Left lobe of liver (tissue), 2 donors: Measurements from ENCODE around the gene AGXT. TPM values are rescaled to one million over a fixed set of nuclear protein-coding genes. Genes with fewer than 3 reads are reported as not detected.

ENCODE experiments used
- ATAC-seq: fragments of 200-7000 bp; cut with Tn5 transposase; one replicate; pipeline ENCODE4 v1.9.1; 2020; ENCODE audit warnings: mild to moderate bottlenecking, moderate library complexity
- DNase-seq: peaks from one replicate; pipeline ENCODE4 v3.0.0-alpha.2; 2020; ENCODE audit warnings: low spot score
- total RNA-seq: library from RNA; stranded (reverse); gene quantifications from one replicate; pipeline ENCODE4 v1.2.1, GENCODE V29; 2021
- donor health status: DM: no; HTN: no; CAD: no; lungs with moderate emphysema.
- donor health status: DM: no; HTN: yes; CAD: no.

Gene AGXT
- total RNA-seq, 1 donor from 2014 or later: 1,805 TPM

DNA sequence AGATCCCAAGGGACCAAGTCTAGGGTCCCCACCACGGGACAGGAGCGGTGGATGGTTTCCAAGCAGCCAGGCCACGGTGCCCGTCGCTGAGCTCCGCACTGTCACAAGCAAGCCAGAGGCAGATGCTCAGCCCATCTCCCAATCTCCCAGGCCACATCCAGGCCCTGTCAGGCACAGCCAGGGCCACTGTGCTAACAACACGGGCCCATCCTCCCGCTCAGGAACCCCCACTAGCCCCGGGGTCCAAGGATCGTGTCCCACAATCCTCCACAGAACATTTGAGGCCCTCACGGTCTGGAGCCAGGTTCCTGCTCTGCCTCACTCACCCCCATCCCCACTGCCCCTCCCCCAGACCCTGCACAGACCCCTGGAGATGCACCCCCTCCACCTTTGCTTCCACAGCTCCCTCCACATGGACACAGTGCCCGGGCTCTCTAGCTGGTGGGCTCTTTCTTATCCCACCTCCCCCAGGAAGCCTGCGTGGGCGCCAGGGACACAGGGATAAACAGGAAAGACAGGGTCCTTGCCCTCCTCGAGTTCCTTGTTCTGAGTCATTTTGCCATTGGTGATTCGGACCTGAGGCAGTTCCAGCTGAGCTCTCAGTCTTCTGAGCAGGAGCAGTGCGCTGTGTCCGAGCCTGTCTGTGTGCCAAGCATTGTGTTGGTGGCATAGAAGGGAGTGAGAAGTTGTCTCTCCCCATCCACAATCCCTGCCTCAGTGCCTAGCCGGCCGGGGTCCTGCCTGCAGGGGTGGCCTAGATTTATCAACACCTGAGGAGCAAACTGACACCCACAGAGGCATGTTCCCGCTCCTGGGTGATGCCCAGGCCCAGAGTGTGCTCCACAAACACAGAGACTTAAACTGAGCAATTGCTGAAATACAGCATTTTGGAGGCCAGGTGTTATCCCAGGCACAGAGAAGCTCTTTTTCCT is 44.5 kb downstream of the AGXT start:
- DNase-seq (no peak), ATAC-seq (no peak)

DNA sequence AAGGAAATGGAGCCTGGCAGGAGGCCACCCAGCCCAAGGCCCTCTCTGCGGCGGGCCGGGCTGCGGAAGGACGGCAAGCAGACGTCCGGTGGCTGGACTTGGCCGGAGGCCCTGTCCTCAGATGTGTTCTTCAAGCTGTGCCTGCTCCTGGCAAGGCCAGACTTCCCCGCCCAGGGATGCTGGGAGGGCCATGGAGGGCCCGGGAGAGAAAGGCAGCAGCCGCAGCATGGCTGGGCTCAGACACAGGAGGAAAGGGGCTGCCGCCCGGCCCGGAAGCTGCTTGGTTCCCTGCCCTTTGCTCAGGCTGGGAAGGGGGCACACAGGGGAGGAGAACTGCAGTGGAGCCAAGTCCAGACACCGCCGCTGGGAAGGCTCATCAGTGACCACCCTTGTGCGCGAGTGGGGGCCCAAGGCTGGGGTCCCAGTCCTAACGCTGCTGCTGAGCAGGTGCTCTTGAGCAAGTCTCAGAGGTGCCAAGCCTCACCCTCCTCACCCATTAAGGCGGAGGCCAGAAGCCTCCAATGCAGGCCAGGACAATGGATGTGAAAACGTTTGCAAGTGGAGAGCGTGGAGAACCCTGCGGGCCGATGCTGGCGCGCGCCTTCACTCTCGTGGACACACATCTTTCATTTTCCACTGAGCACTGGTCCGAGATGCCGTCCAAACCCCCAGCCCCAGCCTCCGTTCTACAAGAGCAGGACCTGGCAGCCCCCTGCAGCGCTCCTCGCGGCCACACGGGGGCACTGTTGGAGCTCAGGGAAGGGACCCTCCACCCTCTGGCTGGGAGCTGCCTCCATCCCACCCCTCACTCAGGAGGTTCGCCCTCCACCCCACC is 45.4 kb downstream of the AGXT start:
- DNase-seq: no peak
- ATAC-seq: peak; percentile 75

DNA sequence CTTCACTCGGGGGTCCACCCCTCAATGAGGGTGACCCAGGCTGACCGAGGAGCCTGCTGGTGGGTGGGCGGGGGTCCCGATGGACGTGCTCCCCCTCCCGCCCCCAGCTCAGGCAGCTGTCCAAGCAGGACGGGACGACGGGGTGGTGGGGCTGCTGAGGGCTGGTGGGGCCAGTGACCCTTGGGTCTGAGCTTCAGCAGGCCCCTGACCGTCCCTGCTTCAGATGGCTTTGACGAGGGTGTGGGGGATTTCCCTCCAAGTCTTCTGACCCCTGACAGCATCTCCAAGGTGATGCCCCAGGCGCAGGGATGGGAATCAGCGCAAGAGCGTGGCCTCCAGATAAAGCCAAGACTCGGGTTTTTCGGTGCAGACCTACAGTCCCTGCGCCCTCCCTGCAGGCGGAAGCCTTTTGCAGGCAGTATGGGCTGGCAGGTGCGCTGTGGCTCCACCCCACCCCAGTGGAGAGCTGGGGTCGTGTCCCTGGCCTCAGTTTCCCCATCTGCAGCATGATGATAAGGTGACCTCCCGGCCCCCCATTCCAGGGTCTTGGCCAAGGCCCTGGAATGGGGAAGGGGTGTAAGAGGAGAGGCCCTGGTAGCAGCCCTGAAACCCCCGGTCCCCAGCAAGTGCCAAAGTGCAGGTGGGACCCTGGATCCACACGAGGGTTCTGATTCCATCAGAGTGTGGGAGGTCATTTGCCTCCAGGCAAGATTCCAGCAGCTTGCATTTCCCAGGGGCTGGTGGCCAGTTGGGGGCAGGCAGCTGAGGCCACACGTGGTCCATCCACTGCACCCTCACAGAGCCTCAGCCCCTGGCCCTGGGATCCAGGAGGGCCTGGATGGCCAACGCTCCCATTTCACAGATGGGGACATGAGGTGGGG is 46.3 kb downstream of the AGXT start:
- DNase-seq (no peak), ATAC-seq (no peak)

DNA sequence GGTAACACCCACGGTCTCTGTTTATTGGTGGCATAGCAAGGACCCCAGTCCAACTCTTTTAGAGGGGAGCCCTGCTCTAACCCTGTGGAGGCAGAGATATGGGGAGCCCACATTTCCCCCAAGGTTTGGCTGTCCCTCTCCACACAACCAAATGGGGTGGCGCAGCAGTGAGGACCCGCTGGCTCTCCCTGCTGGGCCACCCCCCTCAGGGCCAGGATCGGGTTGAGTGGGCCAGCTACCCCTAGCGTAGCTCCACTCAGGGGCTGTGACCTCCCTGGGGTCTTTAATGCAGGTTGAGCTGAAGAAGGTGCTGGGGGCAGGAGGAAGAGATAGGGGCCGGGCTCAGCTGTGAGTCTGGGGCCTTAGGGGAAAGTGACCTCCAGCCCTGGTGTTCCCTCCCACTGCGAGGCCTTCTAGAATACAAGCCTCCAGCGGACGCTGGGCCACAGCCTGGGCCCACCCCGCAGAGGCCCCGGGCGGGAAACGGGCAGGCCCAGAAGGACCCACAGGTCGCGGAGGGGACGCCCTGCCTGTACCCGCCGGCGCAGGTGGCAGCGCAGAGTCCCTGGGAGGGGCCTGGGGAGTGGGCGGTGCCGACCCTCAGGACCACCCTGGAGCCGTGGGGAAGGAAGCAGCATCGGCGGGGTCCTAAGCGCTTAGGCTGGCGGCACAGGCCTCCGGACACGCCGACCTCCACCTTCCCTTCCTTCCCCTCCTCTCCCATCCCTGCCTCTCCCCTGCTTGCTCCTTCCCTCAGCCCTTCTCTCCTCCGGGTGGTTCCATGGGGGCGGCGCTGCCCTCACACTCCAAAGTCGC is 47.1 kb downstream of the AGXT start:
- DNase-seq: no peak

DNA sequence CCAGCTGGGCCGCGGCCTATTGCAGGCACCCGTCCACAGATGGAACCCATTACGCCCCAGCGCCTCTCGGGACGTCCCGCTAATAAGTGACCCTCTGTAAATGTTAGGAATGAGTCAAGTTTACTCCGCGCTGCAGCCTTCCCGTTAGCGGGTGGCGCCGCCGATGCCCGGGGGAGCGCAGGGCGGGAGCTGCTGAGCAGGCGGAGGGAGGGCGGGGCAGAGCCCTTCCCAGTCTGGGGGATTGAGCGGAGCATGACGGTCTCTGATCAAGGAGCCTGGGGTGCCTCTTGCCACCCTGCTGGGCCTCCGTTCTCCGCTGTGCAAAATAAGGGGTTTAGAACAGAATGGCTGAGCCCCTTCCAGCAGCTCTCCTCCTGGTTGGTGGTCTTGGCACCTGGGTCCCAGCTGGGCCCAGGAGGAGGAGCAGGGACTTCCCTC is 48.0 kb downstream of the AGXT start:
- ATAC-seq: no peak
- DNase-seq: no peak

More for the DNA sequence above, 47.1 kb downstream of the AGXT start:
- ATAC-seq: no peak

DNA sequence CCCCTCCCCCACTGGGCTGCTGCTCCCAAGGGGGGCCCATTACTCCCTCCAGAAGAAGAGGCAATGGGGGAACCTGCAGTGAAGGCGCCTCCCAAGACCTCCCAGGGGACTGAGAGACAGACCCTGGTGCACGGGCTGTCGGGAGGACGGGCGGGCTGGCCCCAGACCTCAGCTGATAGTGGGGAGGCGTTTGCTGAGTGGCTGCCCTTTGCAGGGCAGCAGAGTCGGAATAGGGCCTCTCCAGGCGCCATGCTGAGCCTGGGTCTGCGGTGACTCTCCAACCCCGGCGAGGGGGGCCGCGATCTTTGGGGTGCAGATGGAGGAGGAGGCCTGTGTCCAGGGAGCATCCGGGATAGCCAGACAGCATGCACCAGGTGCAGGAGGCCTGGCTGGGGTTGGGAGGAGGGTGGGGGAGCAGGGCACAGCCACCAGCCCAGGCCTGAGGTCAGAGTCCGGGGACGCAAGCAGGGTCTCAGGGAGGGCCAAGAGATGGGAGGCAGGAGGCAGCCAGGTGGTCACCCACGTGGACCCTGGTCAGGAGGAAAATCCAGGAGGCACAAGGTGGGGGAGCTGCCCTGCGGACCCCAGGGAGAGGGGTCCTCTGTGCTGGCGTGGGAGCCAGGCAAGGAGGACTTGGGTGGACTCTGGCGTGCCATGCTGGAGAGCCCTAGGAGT is 48.5 kb downstream of the AGXT start:
- ATAC-seq (no peak), DNase-seq (no peak)

DNA sequence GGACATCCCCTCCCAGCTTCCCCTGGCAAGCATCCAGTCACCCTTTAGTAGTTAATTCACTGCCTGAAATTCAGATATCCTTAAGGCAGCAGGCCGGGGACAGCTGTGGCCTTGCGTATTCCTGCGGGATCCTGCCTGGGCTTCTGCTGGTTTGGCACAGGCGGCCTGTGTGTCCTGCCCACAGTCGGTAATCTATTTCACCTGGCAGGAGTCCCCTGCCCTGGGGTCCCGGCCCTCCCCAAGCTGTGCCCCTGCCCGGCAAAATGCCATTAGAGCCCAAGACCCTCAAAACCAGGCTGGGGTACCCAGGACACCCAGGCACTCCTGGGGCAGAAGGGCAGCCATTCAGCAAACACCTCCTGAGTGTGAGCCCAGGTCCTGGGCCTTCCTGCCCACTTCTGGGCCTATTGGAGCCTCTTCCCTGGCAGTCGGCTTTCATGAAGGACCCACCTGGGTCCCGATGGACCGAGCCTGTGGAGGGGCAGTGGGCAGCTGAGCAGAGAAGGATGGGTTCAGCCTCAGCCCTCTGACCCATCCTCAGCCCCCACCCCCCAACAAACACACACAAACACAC is 49.1 kb downstream of the AGXT start:
- DNase-seq (peak; percentile 43), ATAC-seq (no peak)

DNA sequence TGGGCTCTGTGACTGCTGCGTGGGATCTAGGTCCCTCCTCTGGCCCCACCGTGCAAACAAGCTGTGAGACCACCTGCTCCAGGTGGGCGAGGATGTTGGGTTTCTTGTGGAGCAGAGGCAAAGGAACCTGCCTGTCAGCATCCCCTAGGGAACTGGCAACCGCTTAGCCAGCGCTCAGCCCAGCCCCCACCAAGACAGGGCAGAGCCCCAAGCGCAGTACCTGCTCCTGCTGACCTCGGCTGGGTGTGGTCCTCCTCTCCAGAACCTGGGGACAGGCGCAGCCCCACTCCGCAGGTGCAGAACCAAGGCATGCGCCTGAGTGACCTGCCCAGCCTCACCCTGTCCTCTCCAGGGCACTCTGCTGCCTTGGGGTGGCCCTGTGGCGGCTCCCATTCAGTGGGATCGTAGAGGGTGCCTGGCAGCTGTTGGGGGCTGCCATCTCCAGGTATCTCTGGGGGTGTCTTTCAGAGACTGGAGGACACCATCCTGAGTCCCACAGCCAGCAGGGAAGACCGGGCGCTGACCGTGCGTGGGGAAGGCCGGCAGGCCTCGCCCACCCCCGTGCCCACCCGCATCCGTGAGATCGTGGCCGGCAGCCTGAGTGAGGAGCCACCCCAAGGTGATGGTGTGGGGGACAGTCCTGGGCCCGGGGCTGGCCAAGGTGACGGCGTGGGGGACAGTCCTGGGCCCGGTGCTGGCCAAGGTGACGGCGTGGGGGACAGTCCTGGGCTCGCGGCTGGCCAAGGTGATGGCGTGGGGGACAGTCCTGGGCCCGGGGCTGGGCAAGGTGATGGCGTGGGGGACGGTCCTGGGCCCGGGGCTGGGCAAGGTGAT is 49.9 kb downstream of the AGXT start:
- peak; percentile 42 for DNase-seq
- ATAC-seq: no peak

DNA sequence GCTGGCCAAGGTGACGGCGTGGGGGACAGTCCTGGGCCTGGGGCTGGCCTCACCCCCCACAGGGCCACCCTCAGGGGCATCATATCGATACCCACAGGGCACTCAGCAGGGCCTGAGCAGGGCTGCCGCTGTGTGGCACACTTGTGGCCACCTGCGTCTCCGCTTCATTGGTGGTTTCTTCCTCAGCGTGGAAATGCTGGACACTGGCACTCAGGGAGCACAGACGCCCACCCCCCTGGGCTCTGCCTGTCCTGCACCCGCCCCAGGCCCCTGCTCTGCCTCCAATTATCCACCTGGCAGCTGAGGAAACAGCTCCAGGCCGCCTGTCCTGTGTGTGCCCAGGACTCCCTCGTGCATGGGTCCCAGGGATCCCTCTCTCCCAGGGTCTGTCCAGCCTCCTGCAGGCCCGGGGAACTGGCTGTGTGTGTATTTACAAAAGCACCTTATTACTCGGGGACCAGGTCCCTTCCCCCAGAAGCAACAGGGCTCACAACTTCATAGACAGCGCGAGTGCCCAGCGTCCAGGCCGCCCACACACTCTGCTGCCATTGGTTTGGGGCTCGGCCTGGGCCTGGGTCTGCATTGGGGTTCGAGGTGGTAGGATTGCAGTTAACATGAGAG is 50.6 kb downstream of the AGXT start:
- peak; percentile 35 for DNase-seq
- no peak for ATAC-seq

DNA sequence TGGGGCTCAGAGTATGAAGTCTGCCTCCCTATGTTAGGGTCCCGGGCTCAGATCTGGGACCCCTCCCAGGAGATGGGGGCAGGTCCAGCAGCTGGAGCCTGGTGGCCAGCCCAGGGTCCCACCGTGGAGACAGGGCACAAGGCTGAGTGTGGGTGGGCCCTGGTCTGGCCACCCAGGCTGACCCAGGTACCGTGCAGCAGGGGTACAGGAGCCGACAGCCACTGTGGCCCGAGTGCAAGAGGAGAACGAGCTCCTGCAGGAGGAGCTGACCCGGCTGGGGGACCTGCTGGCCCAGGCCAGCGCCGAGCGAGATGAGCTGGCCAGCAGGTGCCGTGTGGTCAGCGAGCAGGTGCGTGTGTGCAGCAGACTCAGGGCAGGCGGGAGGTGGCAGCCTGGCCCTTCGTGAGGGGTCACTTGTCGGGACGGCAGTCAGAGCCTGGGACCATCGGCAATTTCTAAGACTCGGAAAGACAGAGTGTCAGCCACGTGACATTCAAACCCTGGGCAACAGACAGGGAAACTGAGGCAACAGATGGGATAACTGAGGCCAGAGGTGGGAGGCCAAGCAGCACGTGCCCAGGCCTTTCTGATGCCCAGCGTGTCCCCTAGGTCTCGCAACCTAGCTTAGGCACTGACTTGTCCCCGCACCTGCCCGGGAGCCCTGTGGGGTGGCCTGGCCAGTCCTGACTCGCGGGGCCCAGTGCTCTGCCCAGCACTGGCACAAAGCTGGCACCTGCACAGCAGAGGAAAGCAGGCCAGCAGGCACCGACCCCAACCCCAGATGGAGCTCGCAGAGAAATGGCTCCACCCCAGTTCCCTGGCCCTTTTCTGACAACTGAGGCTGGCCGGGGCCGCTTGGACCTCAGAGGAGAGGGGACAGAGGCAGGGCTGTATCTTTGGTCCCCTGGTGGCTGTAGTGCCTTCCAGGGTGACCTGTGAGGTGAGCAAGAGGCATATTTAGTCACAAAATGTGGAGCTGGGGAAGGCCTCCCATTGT is 51.5 kb downstream of the AGXT start:
- ATAC-seq: no peak
- peak; percentile 41 for DNase-seq

DNA sequence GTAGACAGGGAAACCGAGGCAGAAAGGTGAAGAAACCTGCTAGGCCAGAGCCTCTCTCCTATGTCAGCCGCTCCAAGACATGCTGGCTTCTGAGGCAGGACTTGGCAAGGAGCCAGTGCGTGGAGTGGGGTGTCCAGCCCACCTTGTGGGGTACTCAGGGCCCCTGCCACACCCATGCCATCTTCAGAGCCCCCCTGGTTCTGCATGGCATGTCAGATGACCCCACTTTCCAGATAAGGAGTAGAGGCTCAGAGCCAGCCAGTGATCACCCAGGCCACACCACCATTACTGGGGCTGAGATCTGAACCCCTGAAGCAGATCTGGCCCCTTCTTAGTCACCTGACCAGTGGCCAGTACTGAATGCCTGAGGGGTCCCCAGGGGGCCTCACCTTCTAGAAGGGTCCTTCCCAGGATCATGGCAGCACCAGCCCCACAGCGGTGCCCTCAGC is 52.2 kb downstream of the AGXT start:
- peak; percentile 44 for DNase-seq
- no peak for ATAC-seq

DNA sequence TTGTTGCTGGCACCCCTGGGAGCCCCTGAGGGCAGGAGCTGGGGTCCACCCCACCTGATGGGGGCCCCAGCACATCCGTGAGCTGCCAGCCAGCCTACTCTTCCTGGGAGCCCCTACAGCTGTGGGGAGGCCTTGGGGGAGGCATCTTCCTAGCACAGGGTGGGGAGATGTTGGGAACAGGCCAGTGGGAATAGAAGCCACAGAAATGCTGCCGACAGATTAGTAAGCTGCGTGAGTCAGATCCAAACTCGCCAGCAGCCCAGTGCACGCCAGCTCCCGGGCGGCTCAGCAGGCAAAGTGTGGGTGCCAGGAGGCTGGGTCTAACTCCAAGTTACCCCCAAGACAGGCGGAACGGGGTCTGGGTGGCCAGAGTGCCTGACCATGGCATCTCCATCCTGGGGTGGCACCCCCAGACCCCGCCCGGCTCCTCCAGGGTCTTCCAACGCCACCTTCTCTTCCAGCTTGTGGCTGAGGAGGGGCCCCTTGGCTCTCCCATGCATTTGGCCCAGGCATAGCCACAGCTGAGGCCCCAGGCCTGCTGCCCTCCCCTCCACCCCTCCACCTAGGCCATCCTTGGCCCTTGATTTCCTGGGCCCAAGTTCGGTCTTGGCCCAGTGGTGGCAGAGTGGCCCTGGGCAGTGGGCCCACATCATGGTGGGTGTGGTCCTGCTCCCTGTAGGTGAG is 52.8 kb downstream of the AGXT start:
- ATAC-seq: no peak

DNA sequence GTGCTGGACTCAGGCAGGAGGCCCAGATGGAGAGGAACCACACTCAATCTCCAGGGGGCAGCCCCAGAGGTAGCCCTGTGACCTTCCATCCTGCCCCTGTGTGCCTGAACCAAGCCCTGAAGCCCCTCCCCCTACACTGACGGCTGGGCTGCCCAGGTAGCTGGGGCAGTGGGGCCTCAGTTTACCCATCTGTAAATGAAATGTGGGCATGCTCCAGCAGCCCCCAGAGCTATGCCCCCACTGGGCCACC is 53.3 kb downstream of the AGXT start:
- ATAC-seq (no peak), DNase-seq (peak; percentile 37)

More for the DNA sequence above, 52.8 kb downstream of the AGXT start:
- peak; percentile 45 for DNase-seq

DNA sequence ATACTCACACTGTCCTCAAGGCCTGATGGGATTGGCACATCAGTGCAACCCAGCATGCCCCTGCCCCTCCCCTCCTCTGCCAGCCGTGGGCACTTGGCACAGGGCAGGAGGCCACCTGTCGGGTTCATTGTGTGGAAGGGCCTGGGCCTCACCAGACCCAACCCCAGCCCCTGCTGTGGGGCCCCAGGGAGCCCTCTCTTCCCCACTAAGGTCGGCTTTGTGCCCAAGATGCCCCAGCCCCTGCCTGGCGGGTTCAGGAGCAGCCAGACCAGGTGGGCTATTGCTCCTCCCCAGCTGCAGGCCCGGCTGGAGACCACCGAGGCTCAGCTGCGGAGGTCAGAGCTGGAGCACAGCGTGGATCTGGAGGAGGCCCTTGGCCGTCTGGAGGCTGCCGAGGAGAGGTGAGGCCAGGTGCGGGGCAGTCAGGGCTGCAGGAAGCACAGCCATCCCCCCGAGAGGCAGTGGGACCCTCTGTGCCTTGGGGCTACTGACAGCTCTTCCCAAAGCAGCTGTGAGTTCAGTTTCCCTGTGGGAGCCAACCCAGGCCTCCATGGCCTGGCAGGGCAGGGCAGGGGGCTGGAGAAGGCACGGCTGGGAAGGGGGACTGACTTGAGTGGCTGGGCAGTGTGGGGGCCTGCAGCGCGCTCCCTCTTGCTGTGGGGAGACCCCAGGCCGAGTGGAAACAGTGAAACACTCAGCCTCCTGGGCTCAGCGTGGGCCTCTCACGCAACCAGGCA is 53.8 kb downstream of the AGXT start:
- ATAC-seq (no peak), DNase-seq (peak; percentile 27)

DNA sequence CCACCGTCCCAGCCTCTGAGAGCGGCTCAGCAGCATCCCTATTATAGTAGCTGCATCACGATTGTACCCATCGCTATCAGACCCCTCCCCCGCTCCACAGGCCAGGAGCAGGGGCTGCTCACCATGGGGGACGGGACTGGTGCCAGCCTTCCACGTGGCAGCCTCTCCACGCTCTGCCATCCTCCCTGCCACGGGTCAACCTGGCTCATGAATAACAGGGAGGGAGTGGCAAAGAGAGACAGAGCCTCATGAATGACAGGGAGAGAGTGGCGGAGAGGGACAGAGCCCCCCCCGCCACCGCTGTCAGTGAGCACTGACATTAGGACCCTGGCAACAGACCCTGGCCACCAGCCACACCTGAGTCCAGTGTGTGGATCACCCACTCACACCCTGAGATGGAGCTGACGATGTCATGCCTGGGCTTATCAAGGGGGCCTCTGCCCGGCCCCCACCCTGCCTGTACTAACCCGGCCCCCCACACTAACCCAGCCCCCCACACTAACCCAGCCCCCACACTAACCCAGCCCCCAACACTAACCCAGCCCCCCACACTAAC is 54.4 kb downstream of the AGXT start:
- ATAC-seq (no peak), DNase-seq (peak; percentile 39)
